CD4-positive, alpha-beta T cell treated with Interleukin-12 subunit alpha and Interleukin-12 subunit beta, for 1 hour (primary cell): ENCODE measurements around the gene MYO1B.

Source experiments
- DNase-seq: peaks from one replicate; pipeline ENCODE4 v3.0.0-alpha.2; 2020

The MYO1B gene

GRCh38 chr2:191228333-191228732, 16.9 kb upstream of the MYO1B start:
- no peak for DNase-seq

GRCh38 chr2:191228861-191229260, 16.3 kb upstream of the MYO1B start:
- no peak for DNase-seq

DNA sequence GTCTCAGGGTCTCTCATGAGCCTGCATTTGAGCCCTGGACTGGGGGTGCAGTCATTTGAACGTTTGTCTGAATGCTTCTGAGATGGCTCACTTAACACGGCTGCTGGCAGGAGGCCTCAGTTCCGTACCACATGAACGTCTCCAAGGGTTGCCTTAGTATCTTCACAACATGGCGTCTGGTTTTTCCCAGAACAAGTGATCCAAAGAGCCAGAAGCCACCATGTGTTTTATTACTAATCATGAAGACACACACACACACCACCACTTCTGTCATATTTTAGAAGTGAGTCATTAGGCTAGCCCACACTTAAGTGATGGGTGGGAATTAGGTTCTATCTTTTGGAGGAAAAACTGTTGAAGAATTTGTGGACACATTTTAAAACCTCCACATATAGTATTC, 15.0 kb upstream of the MYO1B start:
- no peak for DNase-seq

DNA sequence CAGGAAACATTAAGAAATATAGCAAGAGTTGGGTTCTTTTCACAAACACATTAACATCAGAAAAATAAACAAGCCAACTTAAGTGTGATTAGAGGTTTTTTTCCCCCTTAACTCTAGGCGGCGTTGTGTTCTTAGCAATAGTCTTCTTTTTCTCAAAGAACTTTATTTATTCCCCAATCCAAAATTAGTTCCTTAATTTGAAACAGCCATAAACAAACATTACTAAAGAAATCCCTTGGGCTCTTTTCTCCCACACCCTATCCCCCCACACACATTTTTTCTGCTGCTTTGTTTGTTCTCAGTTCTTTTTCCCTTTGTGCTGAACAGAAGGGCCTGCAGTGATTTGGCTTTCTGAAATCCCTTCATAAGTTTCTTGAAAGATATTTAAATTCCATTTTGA, 13.2 kb upstream of the MYO1B start:
- DNase-seq: no peak

DNA sequence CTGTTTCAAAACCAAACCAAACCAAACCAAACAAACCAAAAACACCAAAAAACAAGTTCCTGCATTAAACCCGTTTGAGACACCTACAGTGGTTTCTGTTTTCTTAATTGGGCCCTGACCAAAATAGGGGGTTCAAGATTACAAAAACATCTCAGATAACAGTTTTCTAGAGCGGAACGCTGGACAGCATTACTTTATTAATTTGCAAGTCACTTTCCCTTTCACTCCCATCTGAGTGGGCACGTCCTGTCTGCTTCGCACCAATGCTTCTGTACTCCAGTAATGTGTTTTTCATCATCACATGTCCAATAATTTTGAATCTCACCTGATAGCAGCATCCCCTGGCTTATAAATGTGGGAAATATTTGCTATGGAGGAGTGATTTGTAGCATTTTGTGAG, 11.7 kb upstream of the MYO1B start:
- no peak for DNase-seq

DNA sequence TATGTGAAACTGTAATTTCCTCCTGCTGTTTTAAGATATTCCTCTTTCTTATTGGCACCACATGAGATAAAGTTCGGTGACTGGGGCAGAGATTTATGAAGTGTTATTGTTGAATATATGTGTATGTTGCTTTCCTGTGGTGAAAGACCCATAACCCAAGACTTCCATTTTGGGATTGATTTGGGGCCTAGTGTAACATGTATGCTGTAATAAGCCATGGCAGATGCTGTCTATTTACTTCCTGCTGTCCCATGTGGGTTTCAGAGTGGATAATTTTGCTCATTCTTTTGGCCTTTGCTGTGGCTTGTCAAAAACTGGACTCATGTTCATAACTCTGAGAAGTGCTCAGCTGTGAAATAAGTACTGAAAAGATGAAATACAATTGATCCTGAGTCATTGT, 10.8 kb upstream of the MYO1B start:
- no peak for DNase-seq

DNA sequence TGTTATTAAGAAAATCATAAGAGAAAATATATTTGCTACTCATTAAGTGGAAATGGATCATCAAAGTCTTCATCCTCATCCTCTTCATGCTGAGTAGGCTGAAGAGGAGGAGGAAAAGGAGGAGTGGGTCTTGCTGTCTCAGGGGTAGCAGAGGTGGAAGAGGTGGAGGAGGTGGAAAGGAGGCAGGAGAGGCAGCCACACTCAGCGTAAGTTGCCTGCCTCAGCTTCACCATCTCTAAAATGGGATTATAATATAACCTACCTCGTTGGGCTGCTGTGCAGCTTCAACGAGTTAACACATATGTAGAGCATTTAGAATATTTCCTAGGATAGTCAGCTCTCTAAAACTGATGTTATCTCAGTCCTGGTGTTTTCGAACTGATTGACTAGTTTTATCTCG, 4.3 kb upstream of the MYO1B start:
- DNase-seq: no peak

GRCh38 chr2:191241418-191241817, 3.8 kb upstream of the MYO1B start:
- no peak for DNase-seq

DNA sequence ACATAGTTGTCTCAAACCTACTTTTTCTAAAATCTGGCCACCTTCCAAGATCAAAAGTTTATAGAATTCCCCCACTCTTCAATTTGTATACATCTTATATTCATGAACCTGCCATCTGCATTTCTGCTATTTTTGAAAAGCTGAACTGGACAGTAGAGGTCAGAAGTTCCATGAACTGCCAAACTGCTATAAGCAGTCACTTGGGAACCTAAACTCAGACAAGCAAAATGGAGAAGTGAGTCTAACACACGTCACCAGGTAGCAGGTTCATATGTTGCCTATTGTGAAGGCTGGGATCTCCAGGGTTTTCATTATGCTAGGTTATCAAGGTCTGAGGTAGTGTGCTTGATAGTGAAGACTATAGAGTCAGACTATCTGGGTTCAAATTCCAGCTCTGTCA, 2.0 kb upstream of the MYO1B start:
- DNase-seq: no peak

- DNase-seq: no peak
These were observed 854 bp upstream of the MYO1B start for GRCh38 chr2:191244350-191244749.

DNA sequence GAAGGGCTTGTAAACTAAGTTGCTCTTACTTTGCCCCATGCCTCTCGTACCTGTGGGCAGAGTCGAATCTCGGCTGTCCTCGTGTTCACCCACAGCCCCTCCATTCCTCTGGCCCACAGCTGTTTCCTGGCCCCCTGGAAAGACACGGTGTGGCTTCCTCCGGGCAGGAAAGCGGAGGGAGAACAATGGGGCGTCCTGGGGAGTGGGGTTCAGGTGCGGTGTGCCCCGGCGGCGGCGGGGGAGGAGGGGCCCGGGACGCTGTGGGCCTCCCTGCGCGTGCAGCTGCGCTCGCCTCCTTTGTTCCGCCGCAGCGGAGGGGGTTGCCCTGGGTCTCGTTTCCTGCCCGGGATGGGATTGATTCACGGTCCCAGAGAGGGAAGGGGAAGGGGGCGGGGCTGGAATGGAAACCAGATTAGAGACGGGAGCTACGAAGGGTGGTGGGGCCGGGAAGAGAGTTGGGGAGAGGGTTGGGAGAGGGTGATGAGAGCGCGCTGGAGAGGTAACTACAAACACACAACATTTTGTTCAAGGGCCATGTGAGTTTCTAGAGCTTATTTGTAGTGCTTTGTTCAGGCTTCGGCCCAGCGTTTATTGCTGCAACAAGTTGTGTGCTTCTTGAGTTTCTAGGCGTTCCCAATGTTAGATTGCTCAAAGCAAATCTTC, 796 bp downstream of the MYO1B start:
- DNase-seq: peak; percentile 10

- DNase-seq: no peak
These were observed 1.7 kb downstream of the MYO1B start for GRCh38 chr2:191246820-191247380.

- DNase-seq: no peak
These were observed 2.3 kb downstream of the MYO1B start for GRCh38 chr2:191247381-191248057.

- DNase-seq: no peak
These were observed 4.1 kb downstream of the MYO1B start for GRCh38 chr2:191249156-191249813.

- no peak for DNase-seq
These were observed 5.2 kb downstream of the MYO1B start for GRCh38 chr2:191250400-191250799.

- no peak for DNase-seq
These were observed 5.8 kb downstream of the MYO1B start for GRCh38 chr2:191250986-191251385.

- no peak for DNase-seq
These were observed 7.5 kb downstream of the MYO1B start for GRCh38 chr2:191252699-191253098.

- DNase-seq: no peak
These were observed 8.3 kb downstream of the MYO1B start for GRCh38 chr2:191253476-191253875.

DNA sequence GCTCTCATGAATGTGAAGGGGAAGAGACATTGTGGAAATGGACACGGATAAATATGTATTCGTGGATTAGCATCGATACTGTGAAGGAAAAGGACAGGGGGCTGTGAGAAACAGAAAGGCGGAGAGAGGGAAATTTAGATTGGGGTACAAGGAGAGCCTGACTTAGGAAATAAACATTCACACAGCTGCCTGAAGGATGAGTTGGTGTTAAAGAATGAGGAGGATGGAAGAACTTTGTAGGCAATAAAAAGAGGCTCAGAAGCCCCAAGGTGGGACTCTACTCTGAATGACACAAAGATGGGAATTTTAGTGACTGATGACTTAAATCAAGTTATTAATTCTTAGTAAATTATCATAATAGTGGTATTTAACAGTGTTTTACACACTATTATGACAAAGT, 10.1 kb downstream of the MYO1B start:
- no peak for DNase-seq

DNA sequence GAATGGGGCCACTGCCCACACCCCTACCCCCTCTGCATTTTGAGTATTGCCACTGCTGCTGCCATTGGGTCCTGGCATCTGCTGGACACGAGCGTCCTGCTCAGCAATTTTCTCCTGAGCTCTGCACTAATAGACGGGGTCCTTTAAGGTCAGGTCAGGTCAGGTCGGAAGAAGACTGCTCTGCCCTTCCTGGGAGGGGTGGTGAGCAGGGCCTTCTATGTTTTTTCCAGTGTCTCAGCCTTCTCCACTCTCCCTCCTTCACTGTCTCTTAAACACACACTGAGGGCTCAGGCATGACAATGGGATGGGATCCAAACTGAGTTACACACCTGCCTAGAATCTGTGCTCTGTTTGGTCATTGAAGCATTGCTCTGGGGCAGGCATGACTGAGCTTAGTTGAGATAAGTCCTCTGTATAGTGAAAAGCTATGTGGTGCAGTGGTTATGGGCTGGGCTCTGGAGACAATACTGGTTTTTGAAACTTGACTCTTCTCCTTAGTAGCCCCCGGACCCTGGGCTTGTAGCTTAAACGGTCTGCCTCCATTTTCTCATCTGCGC, 10.6 kb downstream of the MYO1B start:
- DNase-seq: no peak

GRCh38 chr2:191257934-191258333, 12.7 kb downstream of the MYO1B start:
- DNase-seq: no peak

DNA sequence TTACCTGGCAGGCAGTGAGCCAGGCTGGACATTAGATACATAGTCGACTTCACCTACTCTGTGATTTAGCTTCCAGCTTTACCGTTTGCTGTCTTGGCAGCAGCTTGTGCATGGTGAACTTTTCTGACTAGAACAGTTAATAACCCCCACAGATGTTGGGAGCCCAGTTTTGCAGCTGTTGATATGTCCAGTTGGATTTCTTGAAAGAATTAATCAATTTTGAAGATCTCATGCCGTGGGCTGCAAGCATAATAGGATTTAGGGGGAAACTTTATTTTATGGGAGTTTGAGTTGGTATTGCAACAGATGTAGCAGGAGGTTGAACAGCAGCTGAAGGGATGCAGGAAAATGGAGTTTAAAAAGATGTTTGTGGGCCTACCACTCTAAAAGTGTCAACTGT, 13.8 kb downstream of the MYO1B start:
- DNase-seq: no peak

DNA sequence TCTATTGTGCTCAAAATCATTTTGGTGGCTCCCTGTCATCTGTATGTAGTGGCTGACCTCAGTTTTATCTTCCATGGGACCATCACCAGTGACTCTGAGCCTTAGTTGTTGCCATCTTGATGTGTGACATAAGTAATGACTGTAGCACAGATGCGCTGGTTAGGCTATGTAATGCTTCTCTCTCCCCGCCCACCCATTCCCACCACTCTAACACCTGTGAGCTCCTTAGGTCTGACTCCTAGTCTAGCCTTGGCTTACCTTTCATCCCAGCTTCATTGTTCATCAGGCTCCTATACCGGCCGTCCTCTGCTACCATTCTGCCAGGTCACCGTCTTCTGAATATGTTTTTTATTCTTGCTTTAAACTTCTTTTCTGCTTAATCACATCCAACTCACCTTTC, 17.2 kb downstream of the MYO1B start:
- DNase-seq: no peak

DNA sequence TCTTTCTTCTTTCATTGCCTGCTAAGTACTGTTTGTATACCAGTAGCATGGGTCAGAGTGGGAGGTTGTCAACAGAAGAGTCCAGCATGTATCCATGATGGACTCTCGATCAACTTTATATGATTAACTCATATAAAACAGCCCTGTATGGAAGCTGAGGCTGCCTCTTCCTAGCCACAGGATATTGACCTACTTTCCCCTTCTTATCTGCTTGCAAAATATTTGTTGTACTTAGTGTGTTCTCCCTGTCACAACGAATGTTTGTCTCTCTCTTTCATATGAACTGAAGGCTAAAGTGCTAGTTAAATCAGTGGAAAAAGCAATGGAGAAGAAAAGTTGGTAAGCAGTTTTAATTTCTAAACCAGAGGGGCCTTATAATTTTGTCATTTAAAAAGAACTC, 17.8 kb downstream of the MYO1B start:
- no peak for DNase-seq
